K562 (cell line): ENCODE data around the gene SDCCAG8. TPM values are rescaled to one million over a fixed set of nuclear protein-coding genes. Genes with fewer than 3 reads are reported as not detected.

Experiments used
- ATAC-seq: fragments of 200-7000 bp; cut with Tn5 transposase; 3 replicates; pipeline ENCODE4 v1.9.1; 2020; ENCODE audit warnings: moderate library complexity
- BruUV-seq: library from RNA; stranded (reverse); fragments of 400-500 nt; replicated peaks from 2 replicates; lab custom pipeline; 2021; lab: Mats Ljungman, UMichigan
- CTCF ChIA-PET: fragments of 300-600 bp; formaldehyde crosslinking; extraction: SDS; loops from one replicate; lab custom pipeline; 2021; ENCODE audit warnings: low intra/inter-chr PET ratio; lab: Yijun Ruan, JAX
- POLR2A ChIA-PET: fragments of 300-600, 350-650 bp; sonication (Branson Sonifier 250); formaldehyde crosslinking; extraction: SDS; loops from one replicate; lab custom pipeline; 2021; ENCODE audit warnings: antibody characterized with exemption, inconsistent platforms; lab: Yijun Ruan, JAX
- DNase-seq, 4 experiments: peaks; one replicate each; pipeline versions ENCODE4 v3.0.0 to v3.0.0-alpha.2; 2011 to 2018; ENCODE audit warnings: low spot score in 3 of 4, mixed read lengths in 3 of 4; ENCODE audit errors: extremely low read depth in 1 of 4
- FAIRE-seq: peaks from 2 replicates; lab custom pipeline; 2011; peaks lifted over from hg19 to GRCh38; lab: Jason Lieb, UNC
- H2AFZ ChIP-seq: 2 replicates; pipeline ENCODE4 v1.6.0; 2011; ENCODE audit warnings: low read depth, low read length, control low read depth, inconsistent platforms
- H3K27ac ChIP-seq: fragments of 200-600 bp; 3 replicates; pipeline ENCODE4 v1.8.0; 2011; ENCODE audit warnings: low read depth, mild to moderate bottlenecking, control low read depth, inconsistent platforms, low read length, moderate library complexity, mixed read lengths; ENCODE audit errors: extremely low read depth
- H3K27me3 ChIP-seq, 2 experiments: fragments of 300-600 bp in 1 of 2; 2 replicates in 1 of 2; 3 replicates in 1 of 2; pipeline versions ENCODE4 v1.6.0 to v1.8.0; 2011; ENCODE audit warnings: inconsistent platforms in 2 of 2, low read length in 2 of 2, mild to moderate bottlenecking in 1 of 2, mixed read lengths in 1 of 2, moderate library complexity in 1 of 2; ENCODE audit not compliant: control insufficient read depth in 2 of 2, insufficient read depth in 2 of 2
- H3K36me3 ChIP-seq: fragments of 300-600 bp; 3 replicates; pipeline ENCODE4 v1.8.0; 2011; ENCODE audit warnings: mild to moderate bottlenecking, low read length, inconsistent platforms; ENCODE audit not compliant: control insufficient read depth, insufficient read depth
- H3K4me1 ChIP-seq, 2 experiments: fragments of 200-600 bp in 1 of 2; replicated peaks in 1 of 2; 2 replicates in 1 of 2; 3 replicates in 1 of 2; pipeline versions ENCODE4 v1.5.1 to v1.8.0; 2011; ENCODE audit warnings: inconsistent platforms in 2 of 2, low read length in 2 of 2, mild to moderate bottlenecking in 1 of 2, mixed read lengths in 1 of 2, moderate library complexity in 1 of 2; ENCODE audit not compliant: control insufficient read depth in 2 of 2, insufficient read depth in 2 of 2
- H3K4me2 ChIP-seq: 2 replicates; pipeline ENCODE4 v1.6.1; 2011; ENCODE audit warnings: low read length, control low read depth, inconsistent platforms, mixed read lengths; ENCODE audit not compliant: insufficient read depth
- H3K4me3 ChIP-seq: fragments of 200-600 bp; sonication (generic), shearing (Covaris generic); 2 replicates; pipeline ENCODE4 v1.5.1; 2016; ENCODE audit warnings: control low read depth, inconsistent platforms
- H3K79me2 ChIP-seq: fragments of 200-600 bp; 3 replicates; pipeline ENCODE4 v1.8.0; 2011; ENCODE audit warnings: low read length, inconsistent platforms; ENCODE audit not compliant: control insufficient read depth, insufficient read depth
- H3K9ac ChIP-seq, 2 experiments: 2 replicates each; pipeline versions ENCODE4 v1.6.0 to v1.6.1; 2011; ENCODE audit warnings: low read depth in 2 of 2, low read length in 2 of 2, control low read depth in 1 of 2, inconsistent platforms in 1 of 2, mild to moderate bottlenecking in 1 of 2, mixed read lengths in 1 of 2; ENCODE audit not compliant: insufficient read depth in 1 of 2
- H3K9me1 ChIP-seq: one replicate; pipeline ENCODE4 v1.6.0; 2011; ENCODE audit warnings: inconsistent platforms, mild to moderate bottlenecking, low read length, moderate library complexity; ENCODE audit not compliant: control insufficient read depth, insufficient read depth
- H3K9me3 ChIP-seq: replicated peaks from 2 replicates; pipeline ENCODE4 v1.5.1; 2011; ENCODE audit warnings: low read depth, low read length, inconsistent platforms; ENCODE audit not compliant: control insufficient read depth, insufficient read depth
- H4K20me1 ChIP-seq: replicated peaks from 2 replicates; pipeline ENCODE4 v1.6.1; 2011; ENCODE audit warnings: low read length, inconsistent platforms, mixed read lengths; ENCODE audit not compliant: control insufficient read depth, insufficient read depth
- CBFB ChIP-seq: sonication (generic); formaldehyde crosslinking; IDR thresholded peaks from 2 replicates; pipeline ENCODE4 v1.4.0; 2020; ENCODE audit warnings: mild to moderate bottlenecking, missing genetic modification reagents
- DNMT1 ChIP-seq: fragments of 450-650 bp; IDR thresholded peaks from 2 replicates; pipeline ENCODE4 v1.6.1; 2016; ENCODE audit warnings: antibody characterized with exemption, mild to moderate bottlenecking
- NRF1 ChIP-seq, 2 experiments: fragments of 450-650 bp; IDR thresholded peaks in 1 of 2; conservative IDR thresholded peaks in 1 of 2; 2 replicates each; pipeline ENCODE4 v1.6.1; 2014; ENCODE audit warnings: mild to moderate bottlenecking in 2 of 2
- PCBP1 ChIP-seq: fragments of 200-400 bp; formaldehyde crosslinking; IDR thresholded peaks from 2 replicates; pipeline ENCODE4 v1.6.1; 2018; ENCODE audit warnings: mild to moderate bottlenecking, low read depth, low read length; ENCODE audit not compliant: poor library complexity, severe bottlenecking
- POLR2H ChIP-seq: IDR thresholded peaks from 2 replicates; pipeline ENCODE4 v1.6.1; 2016; ENCODE audit warnings: missing genetic modification characterization, low read depth, mild to moderate bottlenecking, control low read depth, missing compliant biosample characterization, moderate library complexity
- XRCC5 ChIP-seq: fragments of 200-400 bp; formaldehyde crosslinking; IDR thresholded peaks from 2 replicates; pipeline ENCODE4 v1.6.1; 2017; ENCODE audit warnings: low read depth, mild to moderate bottlenecking, low read length
- WGBS: fragments of 100-300 bp; shearing (Covaris generic); methylation state at CpG from one replicate; pipeline ENCODE4 v1.1.6; 2016; ENCODE audit warnings: low coverage, mixed read lengths; ENCODE audit not compliant: insufficient coverage; ENCODE audit errors: missing lambda C conversion rate; 5-methylcytosine and 5-hydroxymethylcytosine counted together
- in situ Hi-C: fragments of 300-500 bp; cut with MboI; formaldehyde crosslinking; loops from 4 replicates; pipeline ENCODE4 v1.15.0; 2018; ENCODE audit warnings: inconsistent platforms, mixed read lengths
- intact Hi-C: fragments of 100-400 bp; cut with micrococcal nuclease; formaldehyde crosslinking; loops from 2 replicates; pipeline ENCODE4 v1.14.2; 2022
- polyA plus RNA-seq, 8 experiments: library from polyadenylated mRNA; depleted of rRNA in 4 of 8; stranded (reverse) in 5 of 8; unstranded in 3 of 8; fragments of >200 nt; fragmentation: Nextera tagmentation in 2 of 8; fragmentation: Illumina TruSeq in 1 of 8; extraction: Ambion mirVana in 2 of 8; extraction: Trizol in 1 of 8; gene quantifications; 2 replicates each; pipeline versions ENCODE4 v1.2.1 to v1.2.3, GENCODE V29; 2011 to 2014; ENCODE audit warnings: inconsistent platforms in 1 of 8, missing spikeins in 1 of 8
- total RNA-seq, 7 experiments: library from RNA; depleted of rRNA in 6 of 7; stranded (reverse); fragments of >200 nt in 6 of 7; fragmentation: Illumina TruSeq in 2 of 7; extraction: Trizol in 2 of 7; gene quantifications; 2 replicates each; pipeline versions ENCODE4 v1.2.1 to v1.2.3, GENCODE V29; 2011 to 2021; ENCODE audit warnings: low replicate concordance in 1 of 7
- TF ChIP-seq, protein P1 (sequence below): fragments of 150-350 bp; conservative IDR thresholded peaks from 2 replicates; pipeline ENCODE4 v1.6.1; 2014; ENCODE audit warnings: low read length
- TF ChIP-seq, protein P2 (sequence below): fragments of 450-650 bp; conservative IDR thresholded peaks from 2 replicates; pipeline ENCODE4 v1.6.1; 2016; ENCODE audit warnings: missing genetic modification characterization, low read depth, mild to moderate bottlenecking, missing compliant biosample characterization, moderate library complexity

Gene SDCCAG8
- total and polyA plus RNA-seq, 9 of the 15 experiments (the other 6 are each of a cell fraction or from before 2014, with no cell fraction given), result 17.9 to 36.7 (median 25.4) TPM

DNA sequence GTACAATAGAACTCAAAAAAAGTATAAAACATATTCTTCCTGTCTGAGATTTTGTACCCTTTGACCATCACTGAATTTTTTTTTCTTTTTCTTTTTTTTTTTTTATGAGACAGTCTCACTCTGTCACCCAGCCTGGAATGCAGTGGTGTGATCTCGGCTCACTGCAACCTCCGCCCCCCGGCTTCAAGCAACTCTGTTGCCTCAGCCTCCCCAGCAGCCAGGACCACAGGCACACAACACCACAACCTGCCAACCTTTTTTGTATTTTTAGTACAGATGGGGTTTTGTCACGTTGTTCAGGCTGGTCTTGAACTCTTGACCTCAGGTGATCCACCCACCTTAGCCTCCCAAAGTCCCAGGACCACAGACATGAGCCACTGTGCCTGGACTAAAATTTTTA, 10.4 kb downstream of the SDCCAG8 start:
- no peak overlapping the region for H3K4me2 ChIP-seq
- H3K4me1 ChIP-seq, result peaks cover 28 to 56% of the 10 kb centered on the region in 2 experiments
- no peak overlapping the region for H2AFZ ChIP-seq
- FAIRE-seq (no peak), DNase-seq (no peak), ATAC-seq (no peak)
- no peak overlapping the region for H3K9ac ChIP-seq
- no peaks in the 10 kb centered on the region for H3K27me3 ChIP-seq
- intact Hi-C loops (no loop called here), in situ Hi-C loops (no loop called here)
- H4K20me1 ChIP-seq, result no peaks in the 10 kb centered on the region
- no TSS peak for BruUV-seq
- no peak overlapping the region for H3K4me3 ChIP-seq
- H3K9me3 ChIP-seq, result no peaks in the 10 kb centered on the region
- no peak for TF ChIP-seq XRCC5
- H3K9me1 ChIP-seq, result no peaks in the 10 kb centered on the region
- H3K79me2 ChIP-seq, result peaks cover 14% of the 10 kb centered on the region; the same call in 2 of the 3 replicates
- POLR2A ChIA-PET, result interaction anchor here (2.9 kb wide), 1 partner anchor 11 kb away, joined by 14 read pairs; the partner anchor contains the start of genes CEP170 and SDCCAG8
- WGBS, result 60% methylated on average over 2 of the region's 4 CpGs
- H3K36me3 ChIP-seq, result peaks cover 3% of the 10 kb centered on the region; the same call in 1 of the 3 replicates
- no peak overlapping the region for H3K27ac ChIP-seq
- CTCF ChIA-PET, result no interaction called here

DNA sequence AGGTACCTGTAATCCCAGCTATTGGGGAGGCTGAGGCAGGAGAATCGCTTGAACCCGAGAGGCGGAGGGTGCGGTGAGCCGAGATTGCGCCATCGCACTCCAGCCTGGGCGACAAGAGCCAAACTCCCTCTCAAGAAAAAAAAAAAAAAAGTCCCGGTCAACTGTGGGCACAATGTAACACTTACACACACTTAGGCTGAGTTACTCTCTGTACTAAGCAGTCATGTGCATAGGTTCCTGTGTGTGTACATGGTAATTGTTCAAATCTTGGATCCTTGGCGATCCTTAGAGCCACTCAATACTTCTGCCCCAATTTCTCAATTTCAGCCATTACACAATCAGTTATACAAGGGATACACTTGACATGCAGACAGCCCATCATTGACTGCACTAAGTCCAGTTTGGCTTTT, 11.6 kb downstream of the SDCCAG8 start:
- Histone ChIP-seq H3K4me3 (no peak overlapping the region), H3K79me2 (peaks cover 14% of the 10 kb centered on the region; the same call in 2 of the 3 replicates), H3K4me2 (peak overlapping the region; percentile 67), H3K27ac (peak overlapping the region; percentile 61), H2AFZ (peak overlapping the region; percentile 78), H3K36me3 (peaks cover 9% of the 10 kb centered on the region; the same call in 2 of the 3 replicates), H3K9me1 (no peaks in the 10 kb centered on the region), H3K27me3 (no peaks in the 10 kb centered on the region), H3K4me1 (peaks cover 28 to 56% of the 10 kb centered on the region in 2 experiments), H4K20me1 (no peaks in the 10 kb centered on the region), H3K9ac (peak overlapping the region in 1 of 2 experiments; percentile 36; a peak in 1 of 4 replicates), H3K9me3 (no peaks in the 10 kb centered on the region)
- 85% methylated on average over 10 of the region's 10 CpGs for WGBS
- in situ Hi-C loops (no loop called here), intact Hi-C loops (no loop called here)
- CTCF ChIA-PET, result interaction anchor here (0.7 kb wide), 1 partner anchor 331 kb away, joined by 8 read pairs; no protein-coding TSS in a partner anchor
- no TSS peak for BruUV-seq
- FAIRE-seq (no peak), DNase-seq (no peak), ATAC-seq (peak; percentile 7)
- POLR2A ChIA-PET, result interaction anchor here (0.6 to 1.3 kb wide), 4 partner anchors 12 to 1562 kb away, joined by 3 to 5 read pairs (median 3); partner anchors contain the start of gene SDCCAG8
- TF ChIP-seq PCBP1 (no peak), CBFB (CRISPR knock-in tag) (no peak), NRF1 (conservative IDR thresholded peaks at IDR 0.05 in 1 of 2, IDR thresholded peaks at IDR 0.05 in 1 of 2) (no peak), DNMT1 (no peak), POLR2H (tag) (no peak)
- TF ChIP-seq, protein P1, sequence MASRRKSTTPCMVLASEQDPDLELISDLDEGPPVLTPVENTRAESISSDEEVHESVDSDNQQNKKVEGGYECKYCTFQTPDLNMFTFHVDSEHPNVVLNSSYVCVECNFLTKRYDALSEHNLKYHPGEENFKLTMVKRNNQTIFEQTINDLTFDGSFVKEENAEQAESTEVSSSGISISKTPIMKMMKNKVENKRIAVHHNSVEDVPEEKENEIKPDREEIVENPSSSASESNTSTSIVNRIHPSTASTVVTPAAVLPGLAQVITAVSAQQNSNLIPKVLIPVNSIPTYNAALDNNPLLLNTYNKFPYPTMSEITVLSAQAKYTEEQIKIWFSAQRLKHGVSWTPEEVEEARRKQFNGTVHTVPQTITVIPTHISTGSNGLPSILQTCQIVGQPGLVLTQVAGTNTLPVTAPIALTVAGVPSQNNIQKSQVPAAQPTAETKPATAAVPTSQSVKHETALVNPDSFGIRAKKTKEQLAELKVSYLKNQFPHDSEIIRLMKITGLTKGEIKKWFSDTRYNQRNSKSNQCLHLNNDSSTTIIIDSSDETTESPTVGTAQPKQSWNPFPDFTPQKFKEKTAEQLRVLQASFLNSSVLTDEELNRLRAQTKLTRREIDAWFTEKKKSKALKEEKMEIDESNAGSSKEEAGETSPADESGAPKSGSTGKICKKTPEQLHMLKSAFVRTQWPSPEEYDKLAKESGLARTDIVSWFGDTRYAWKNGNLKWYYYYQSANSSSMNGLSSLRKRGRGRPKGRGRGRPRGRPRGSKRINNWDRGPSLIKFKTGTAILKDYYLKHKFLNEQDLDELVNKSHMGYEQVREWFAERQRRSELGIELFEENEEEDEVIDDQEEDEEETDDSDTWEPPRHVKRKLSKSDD, result no peak
- TF ChIP-seq, protein P2, sequence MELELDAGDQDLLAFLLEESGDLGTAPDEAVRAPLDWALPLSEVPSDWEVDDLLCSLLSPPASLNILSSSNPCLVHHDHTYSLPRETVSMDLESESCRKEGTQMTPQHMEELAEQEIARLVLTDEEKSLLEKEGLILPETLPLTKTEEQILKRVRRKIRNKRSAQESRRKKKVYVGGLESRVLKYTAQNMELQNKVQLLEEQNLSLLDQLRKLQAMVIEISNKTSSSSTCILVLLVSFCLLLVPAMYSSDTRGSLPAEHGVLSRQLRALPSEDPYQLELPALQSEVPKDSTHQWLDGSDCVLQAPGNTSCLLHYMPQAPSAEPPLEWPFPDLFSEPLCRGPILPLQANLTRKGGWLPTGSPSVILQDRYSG (tag), result no peak
